Endothelial cell of umbilical vein (primary cell): ENCODE results near the gene IL6ST. TPM values are rescaled to one million over a fixed set of nuclear protein-coding genes. Genes with fewer than 3 reads are reported as not detected.

ENCODE experiments used
- BruUV-seq: library from RNA; stranded (reverse); fragments of 400-500 nt; replicated peaks from 2 replicates; lab custom pipeline; 2021; lab: Mats Ljungman, UMichigan
- CTCF ChIA-PET: fragments of 300-600, 350-600 bp; sonication (Branson Sonifier 250); formaldehyde crosslinking; loops from one replicate; lab custom pipeline; 2021; ENCODE audit warnings: antibody characterized with exemption, inconsistent platforms; lab: Charles Lee
- POLR2A ChIA-PET: fragments of 300-600, 350-600 bp; sonication (Branson Sonifier 250); formaldehyde crosslinking; loops from one replicate; lab custom pipeline; 2021; ENCODE audit warnings: antibody characterized with exemption, inconsistent platforms; lab: Charles Lee
- DNase-seq: peaks from one replicate; pipeline ENCODE4 v3.0.0-alpha.2; 2011; ENCODE audit warnings: low read depth, low spot score
- FAIRE-seq: peaks from 2 replicates; lab custom pipeline; 2011; peaks lifted over from hg19 to GRCh38; lab: Jason Lieb, UNC
- H2AFZ ChIP-seq: 2 replicates; pipeline ENCODE4 v1.6.0; 2012; ENCODE audit warnings: low read depth, low read length, control low read depth, inconsistent platforms
- H3K27ac ChIP-seq: 2 replicates; pipeline ENCODE4 v1.5.1; 2011; ENCODE audit warnings: low read depth, mild to moderate bottlenecking, control low read depth, low read length, moderate library complexity; ENCODE audit not compliant: insufficient read depth
- H3K27me3 ChIP-seq, 2 experiments: 2 replicates each; pipeline versions ENCODE4 v1.6.0 to v1.6.1; 2011; ENCODE audit warnings: low read length in 2 of 2, mixed read lengths in 1 of 2; ENCODE audit not compliant: control insufficient read depth in 2 of 2, insufficient read depth in 2 of 2
- H3K36me3 ChIP-seq, 2 experiments: 2 replicates in 1 of 2; 3 replicates in 1 of 2; pipeline ENCODE4 v1.5.1; 2011; ENCODE audit warnings: low read length in 2 of 2, mild to moderate bottlenecking in 1 of 2, moderate library complexity in 1 of 2; ENCODE audit not compliant: control insufficient read depth in 2 of 2, insufficient read depth in 2 of 2; ENCODE audit errors: extremely low read depth in 1 of 2
- H3K4me1 ChIP-seq: 3 replicates; pipeline ENCODE4 v1.5.1; 2011; ENCODE audit warnings: mild to moderate bottlenecking, low read length; ENCODE audit not compliant: control insufficient read depth, insufficient read depth; ENCODE audit errors: extremely low read depth
- H3K4me2 ChIP-seq: 2 replicates; pipeline ENCODE4 v1.6.1; 2011; ENCODE audit warnings: low read length, control low read depth, mixed read lengths; ENCODE audit not compliant: insufficient read depth
- H3K4me3 ChIP-seq, 3 experiments: fragments of 200-600 bp in 1 of 3; sonication (generic), shearing (Covaris generic) in 1 of 3; replicated peaks in 1 of 3; 2 replicates each; pipeline ENCODE4 v1.5.1; 2011 to 2016; ENCODE audit warnings: control low read depth in 3 of 3, low read length in 3 of 3, mild to moderate bottlenecking in 2 of 3, inconsistent platforms in 1 of 3, low read depth in 1 of 3, moderate library complexity in 1 of 3; ENCODE audit not compliant: insufficient read depth in 1 of 3
- H3K79me2 ChIP-seq: 2 replicates; pipeline ENCODE4 v1.6.0; 2012; ENCODE audit warnings: low read length, inconsistent platforms; ENCODE audit not compliant: control insufficient read depth, insufficient read depth
- H3K9ac ChIP-seq: replicated peaks from 2 replicates; pipeline ENCODE3; 2011; ENCODE audit warnings: low read length, control low read depth; ENCODE audit not compliant: insufficient read depth; ENCODE audit errors: extremely low read depth
- H3K9me1 ChIP-seq: replicated peaks from 3 replicates; pipeline ENCODE4 v1.6.0; 2011; ENCODE audit warnings: mild to moderate bottlenecking, low read length; ENCODE audit not compliant: control insufficient read depth, insufficient read depth; ENCODE audit errors: extremely low read depth
- H3K9me3 ChIP-seq: replicated peaks from 2 replicates; pipeline ENCODE4 v1.5.1; 2012; ENCODE audit warnings: low read length, inconsistent platforms; ENCODE audit not compliant: control insufficient read depth, insufficient read depth
- H4K20me1 ChIP-seq: replicated peaks from 2 replicates; pipeline ENCODE3; 2011; ENCODE audit warnings: mild to moderate bottlenecking, low read length; ENCODE audit not compliant: control insufficient read depth, insufficient read depth; ENCODE audit errors: extremely low read depth
- EZH2 ChIP-seq: IDR thresholded peaks from 2 replicates; pipeline ENCODE4 v1.6.1; 2012; ENCODE audit warnings: borderline replicate concordance, low read depth, mild to moderate bottlenecking, moderate library complexity, low read length, inconsistent platforms; ENCODE audit not compliant: severe bottlenecking
- FOS ChIP-seq: IDR thresholded peaks from 2 replicates; pipeline ENCODE4 v1.6.1; 2011; ENCODE audit warnings: mild to moderate bottlenecking, low read length, moderate library complexity, borderline replicate concordance; ENCODE audit not compliant: insufficient read depth
- GATA2 ChIP-seq: IDR thresholded peaks from 2 replicates; pipeline ENCODE4 v1.7.0; 2011; ENCODE audit warnings: low read depth, mild to moderate bottlenecking, moderate library complexity, mixed read lengths, low read length; ENCODE audit not compliant: insufficient read length, insufficient read depth
- JUN ChIP-seq: IDR thresholded peaks from 2 replicates; pipeline ENCODE4 v1.6.1; 2011; ENCODE audit warnings: borderline replicate concordance, low read depth; ENCODE audit not compliant: insufficient read length, insufficient read depth
- MYC ChIP-seq: IDR thresholded peaks from one replicate; pipeline ENCODE4 v1.6.1; 2011; ENCODE audit warnings: mild to moderate bottlenecking, low read depth, low read length
- POLR2A ChIP-seq: IDR thresholded peaks from 2 replicates; pipeline ENCODE4 v1.6.1; 2012; ENCODE audit warnings: low read depth, mild to moderate bottlenecking, control low read depth, low read length
- POLR2AphosphoS5 ChIP-seq: IDR thresholded peaks from 2 replicates; pipeline ENCODE4 v1.6.1; 2012; ENCODE audit warnings: low read depth, mild to moderate bottlenecking, control low read depth, low read length, moderate library complexity; ENCODE audit not compliant: insufficient read depth
- dilution Hi-C: fragments of 300-500 bp; cut with MboI; formaldehyde crosslinking; loops from one replicate; pipeline ENCODE4 v1.15.0; 2019; ENCODE audit warnings: low sequenced_read_pairs; ENCODE audit not compliant: extremely low pct_ligation_motif_present
- intact Hi-C: fragments of 100-400 bp; cut with micrococcal nuclease; formaldehyde crosslinking; loops from one replicate; pipeline ENCODE4 v1.10.0; 2022
- polyA plus RNA-seq, 4 experiments: library from polyadenylated mRNA; depleted of rRNA in 3 of 4; stranded (reverse) in 3 of 4; unstranded in 1 of 4; fragments of >200 nt; gene quantifications; 2 replicates each; pipeline versions ENCODE4 v1.2.1 to v1.2.3, GENCODE V29; 2011 to 2012; ENCODE audit warnings: missing spikeins in 1 of 4
- total RNA-seq: library from RNA; stranded (reverse); gene quantifications from 2 replicates; pipeline ENCODE4 v1.2.3, GENCODE V29; 2021
- TF ChIP-seq, protein P1 (sequence below): IDR thresholded peaks from 2 replicates; pipeline ENCODE4 v1.6.1; 2011; ENCODE audit not compliant: insufficient read depth, insufficient read length
- TF ChIP-seq, protein P2 (sequence below), 2 donors: IDR thresholded peaks; 1 replicate in 1 of 2; 2 replicates in 1 of 2; pipeline ENCODE4 v1.5.1; 2011; ENCODE audit warnings: low read length in 2 of 2, mild to moderate bottlenecking in 2 of 2, moderate library complexity in 2 of 2, control low read depth in 1 of 2, inconsistent platforms in 1 of 2, low read depth in 1 of 2; ENCODE audit not compliant: insufficient read depth in 1 of 2; ENCODE audit errors: extremely low read depth in 1 of 2

IL6ST gene
- total and polyA plus RNA-seq, 2 donors (not counting 3 experiments of a cell fraction or from before 2014, with no cell fraction given), result 135 to 345 TPM

DNA sequence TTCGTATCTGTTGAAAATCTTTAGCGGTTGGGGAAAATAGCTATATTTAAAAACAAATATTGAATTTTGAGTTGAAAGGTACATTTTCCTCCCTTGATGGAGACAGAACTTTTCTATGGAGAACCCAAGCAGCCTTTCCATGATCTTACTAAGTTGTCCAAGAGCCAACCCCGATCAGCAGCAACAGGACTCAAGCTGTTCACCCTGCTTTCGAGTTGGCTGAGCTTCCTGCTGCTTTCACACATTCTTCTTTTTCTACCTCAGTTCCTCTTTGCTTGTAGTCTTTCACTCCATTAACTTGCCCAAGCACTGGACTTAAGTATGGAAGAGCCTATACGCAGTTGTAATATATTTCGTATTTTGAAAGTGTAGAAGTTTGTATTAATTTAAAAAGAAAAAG lies 59.4 kb downstream of the IL6ST start:
- Histone ChIP-seq H2AFZ (no peak overlapping the region), H3K27me3 (no peaks in the 10 kb centered on the region), H3K4me2 (no peak overlapping the region), H4K20me1 (no peaks in the 10 kb centered on the region), H3K79me2 (no peaks in the 10 kb centered on the region), H3K36me3 (peaks cover 0 to 8% of the 10 kb centered on the region in 2 experiments), H3K9ac (no peak overlapping the region), H3K9me1 (no peaks in the 10 kb centered on the region), H3K4me1 (no peaks in the 10 kb centered on the region), H3K9me3 (no peaks in the 10 kb centered on the region), H3K4me3 (no peak overlapping the region), H3K27ac (no peak overlapping the region)
- POLR2A ChIA-PET, result no interaction called here
- no peak for TF ChIP-seq EZH2
- TF ChIP-seq POLR2AphosphoS5, result no peak
- CTCF ChIA-PET, result interaction anchor here (0.7 to 5.2 kb wide), 12 partner anchors 19 to 1203 kb away, joined by 3 to 115 read pairs (median 7); no protein-coding TSS in a partner anchor
- dilution Hi-C loops (no loop called here), intact Hi-C loops (loop anchor here (10.0 kb wide), 1 partner anchor 899 kb away; no protein-coding TSS in a partner anchor)
- DNase-seq, result no peak
- no peak for FAIRE-seq
- no TSS peak for BruUV-seq

GRCh38 chr5:55934720-55935119 lies 60.0 kb downstream of the IL6ST start:
- dilution Hi-C loops (no loop called here), intact Hi-C loops (loop anchor here (10.0 kb wide), 1 partner anchor 900 kb away; no protein-coding TSS in a partner anchor)
- Histone ChIP-seq H3K27me3 (no peaks in the 10 kb centered on the region), H3K9me3 (no peaks in the 10 kb centered on the region), H4K20me1 (no peaks in the 10 kb centered on the region), H3K36me3 (peaks cover 0 to 8% of the 10 kb centered on the region in 2 experiments), H3K27ac (no peak overlapping the region), H3K4me3 (no peak overlapping the region), H3K79me2 (no peaks in the 10 kb centered on the region), H3K4me1 (no peaks in the 10 kb centered on the region), H3K9me1 (no peaks in the 10 kb centered on the region), H3K9ac (no peak overlapping the region), H3K4me2 (no peak overlapping the region), H2AFZ (no peak overlapping the region)
- no peak for DNase-seq
- ChIA-PET POLR2A (interaction anchor here (1.0 kb wide), 1 partner anchor 189 kb away, joined by 3 read pairs; no protein-coding TSS in a partner anchor), CTCF (interaction anchor here (1.0 to 5.2 kb wide), 8 partner anchors 266 to 1204 kb away, joined by 3 to 115 read pairs (median 10); no protein-coding TSS in a partner anchor)
- no TSS peak for BruUV-seq
- TF ChIP-seq POLR2AphosphoS5 (no peak), GATA2 (no peak), POLR2A (no peak), JUN (no peak), MYC (no peak), FOS (no peak), EZH2 (no peak)
- TF ChIP-seq, protein P1, sequence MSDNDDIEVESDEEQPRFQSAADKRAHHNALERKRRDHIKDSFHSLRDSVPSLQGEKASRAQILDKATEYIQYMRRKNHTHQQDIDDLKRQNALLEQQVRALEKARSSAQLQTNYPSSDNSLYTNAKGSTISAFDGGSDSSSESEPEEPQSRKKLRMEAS, result no peak
- TF ChIP-seq, protein P2, sequence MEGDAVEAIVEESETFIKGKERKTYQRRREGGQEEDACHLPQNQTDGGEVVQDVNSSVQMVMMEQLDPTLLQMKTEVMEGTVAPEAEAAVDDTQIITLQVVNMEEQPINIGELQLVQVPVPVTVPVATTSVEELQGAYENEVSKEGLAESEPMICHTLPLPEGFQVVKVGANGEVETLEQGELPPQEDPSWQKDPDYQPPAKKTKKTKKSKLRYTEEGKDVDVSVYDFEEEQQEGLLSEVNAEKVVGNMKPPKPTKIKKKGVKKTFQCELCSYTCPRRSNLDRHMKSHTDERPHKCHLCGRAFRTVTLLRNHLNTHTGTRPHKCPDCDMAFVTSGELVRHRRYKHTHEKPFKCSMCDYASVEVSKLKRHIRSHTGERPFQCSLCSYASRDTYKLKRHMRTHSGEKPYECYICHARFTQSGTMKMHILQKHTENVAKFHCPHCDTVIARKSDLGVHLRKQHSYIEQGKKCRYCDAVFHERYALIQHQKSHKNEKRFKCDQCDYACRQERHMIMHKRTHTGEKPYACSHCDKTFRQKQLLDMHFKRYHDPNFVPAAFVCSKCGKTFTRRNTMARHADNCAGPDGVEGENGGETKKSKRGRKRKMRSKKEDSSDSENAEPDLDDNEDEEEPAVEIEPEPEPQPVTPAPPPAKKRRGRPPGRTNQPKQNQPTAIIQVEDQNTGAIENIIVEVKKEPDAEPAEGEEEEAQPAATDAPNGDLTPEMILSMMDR (IDR thresholded peaks at IDR 0.05; ENCODE audit: extremely low read depth in 1 of 2, insufficient read depth in 1 of 2, low read depth in 1 of 2, low read length in 2 of 2), result no peak
- FAIRE-seq, result no peak
